Measurements from ENCODE around the gene ABHD12. TPM values are rescaled to one million over a fixed set of nuclear protein-coding genes. Genes with fewer than 3 reads are reported as not detected.

ABHD12 gene
- polyA plus RNA-seq, 6 donors from 2014 or later = 15.7 to 23.1 (median 20.3) TPM

DNA sequence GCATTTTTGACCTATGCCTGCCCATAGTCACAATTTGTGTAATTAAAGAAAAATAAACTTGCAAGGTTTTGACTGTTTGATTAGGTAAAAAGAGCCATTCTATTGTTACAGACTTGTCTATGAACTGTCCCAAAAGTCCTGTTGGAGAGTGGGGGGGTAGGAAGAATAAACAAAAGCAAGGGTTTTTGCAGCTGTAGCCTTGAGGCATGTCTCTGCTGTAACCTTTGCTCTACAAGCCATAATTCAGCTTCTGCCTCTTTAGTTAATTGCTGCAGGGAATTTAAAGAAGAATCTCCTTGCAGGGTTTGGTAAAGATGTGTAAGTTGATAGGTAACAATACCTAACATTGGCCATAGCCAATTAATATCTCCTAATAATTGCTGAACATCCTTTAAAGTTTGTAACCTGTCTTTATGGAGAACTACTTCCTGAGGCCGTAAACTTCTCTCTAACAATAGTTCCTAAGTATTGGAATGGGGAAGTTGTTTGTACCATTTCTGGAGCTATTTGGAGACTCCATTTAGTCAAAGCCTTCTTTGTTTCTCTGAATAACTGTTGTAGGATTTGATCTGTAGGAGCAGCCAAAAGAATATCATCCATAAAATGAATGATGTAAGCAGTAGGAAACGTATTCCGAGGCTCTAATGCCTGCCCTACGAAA lies 7.9 kb upstream of the ABHD12 start:
- Mint-ChIP-seq H3K9me3 (peaks cover 9 to 21% (median 16%) of the 10 kb centered on the region in 7 donors), H3K4me3 (no peak overlapping the region), H3K36me3 (peaks cover 4 to 13% of the 10 kb centered on the region in 2 donors), H3K27ac (no peak overlapping the region), H3K27me3 (peaks cover 5 to 12% (median 11%) of the 10 kb centered on the region in 3 donors), H3K4me1 (peaks cover 0 to 2% (median 0%) of the 10 kb centered on the region in 3 donors)
- DNase-seq (no peak), ATAC-seq (ENCODE audit: low read depth in 2 of 2) (no peak)

DNA sequence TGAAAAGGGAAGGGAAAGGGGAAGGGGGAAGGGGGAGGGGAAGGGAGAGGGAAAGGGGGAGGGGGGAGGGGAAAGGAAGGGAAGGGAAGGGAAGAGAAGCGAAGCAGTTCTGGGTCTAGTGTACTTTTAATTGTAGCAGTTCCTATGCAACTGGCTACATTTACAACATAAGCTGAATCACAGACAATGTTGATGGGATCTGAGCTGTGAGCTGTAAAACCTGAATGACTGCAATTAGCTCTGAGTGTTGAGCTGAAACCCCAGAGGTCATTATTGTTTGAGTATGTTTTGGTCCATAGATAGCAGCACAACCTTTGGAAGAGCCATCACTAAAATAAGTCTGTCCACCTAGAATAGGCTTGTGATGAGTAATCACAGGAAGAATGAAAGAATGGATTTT lies 7.2 kb upstream of the ABHD12 start:
- DNase-seq (no peak), ATAC-seq (ENCODE audit: low read depth in 2 of 2) (no peak)
- Mint-ChIP-seq H3K27ac (no peak overlapping the region), H3K9me3 (peaks cover 5 to 14% (median 11%) of the 10 kb centered on the region in 7 donors), H3K27me3 (peaks cover 5 to 12% (median 11%) of the 10 kb centered on the region in 3 donors), H3K4me3 (no peak overlapping the region), H3K4me1 (peaks cover 0 to 3% (median 0%) of the 10 kb centered on the region in 3 donors), H3K36me3 (peaks cover 0 to 6% of the 10 kb centered on the region in 2 donors)

DNA sequence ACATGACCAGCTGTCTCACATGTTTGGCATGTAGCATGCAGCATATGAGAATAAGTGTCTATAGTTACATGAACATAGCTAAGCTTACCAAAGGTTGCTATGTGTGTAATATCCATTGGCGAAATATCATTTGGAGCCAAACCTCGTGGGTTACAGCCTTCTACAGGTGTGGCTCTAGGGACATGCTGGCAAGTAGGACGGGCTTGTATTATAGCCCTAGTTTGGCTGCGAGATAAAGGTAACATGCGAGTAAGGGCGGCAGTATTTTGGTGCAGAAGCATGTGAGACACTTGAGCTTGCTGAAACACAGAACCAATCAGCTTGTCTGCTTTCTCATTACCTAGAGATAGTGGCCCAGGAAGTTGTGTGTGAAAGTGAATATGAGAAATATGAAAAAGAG lies 6.5 kb upstream of the ABHD12 start:
- Mint-ChIP-seq H3K27me3 (peaks cover 5 to 12% (median 11%) of the 10 kb centered on the region in 3 donors), H3K4me3 (no peak overlapping the region), H3K4me1 (peaks cover 0 to 3% (median 0%) of the 10 kb centered on the region in 3 donors), H3K9me3 (peaks cover 0 to 7% (median 5%) of the 10 kb centered on the region in 7 donors), H3K36me3 (no peaks in the 10 kb centered on the region), H3K27ac (no peak overlapping the region)
- DNase-seq (no peak), ATAC-seq (ENCODE audit: low read depth in 2 of 2) (no peak)

DNA sequence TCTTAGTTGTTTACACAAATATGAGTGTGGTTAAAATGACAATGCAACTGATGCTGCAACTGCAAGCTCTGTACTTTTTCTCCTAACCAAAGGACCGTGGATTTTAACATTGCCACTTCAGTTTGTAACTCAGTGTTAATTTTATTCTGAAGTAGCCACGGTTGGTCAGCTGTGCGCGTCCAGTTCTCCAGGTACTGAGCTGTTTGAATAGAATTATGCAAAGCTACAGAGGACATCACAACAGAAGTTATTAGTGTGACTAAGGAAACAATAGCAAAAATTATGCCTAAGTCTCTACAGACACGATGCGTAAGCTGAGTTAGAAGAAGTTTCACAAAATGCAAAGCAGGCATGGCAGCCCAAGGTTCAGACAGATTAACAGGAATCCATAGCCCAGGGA lies 4.4 kb upstream of the ABHD12 start:
- ATAC-seq (ENCODE audit: low read depth in 2 of 2) = no peak
- peaks cover 5 to 12% (median 11%) of the 10 kb centered on the region in 3 donors for H3K27me3 Mint-ChIP-seq
- H3K27ac Mint-ChIP-seq = peak overlapping the region in 1 of 6 donors; percentile 21
- no peaks in the 10 kb centered on the region for H3K36me3 Mint-ChIP-seq
- H3K4me1 Mint-ChIP-seq = peaks cover 0 to 5% (median 3%) of the 10 kb centered on the region in 3 donors
- H3K9me3 Mint-ChIP-seq = no peaks in the 10 kb centered on the region
- no peak for DNase-seq
- H3K4me3 Mint-ChIP-seq = no peak overlapping the region

DNA sequence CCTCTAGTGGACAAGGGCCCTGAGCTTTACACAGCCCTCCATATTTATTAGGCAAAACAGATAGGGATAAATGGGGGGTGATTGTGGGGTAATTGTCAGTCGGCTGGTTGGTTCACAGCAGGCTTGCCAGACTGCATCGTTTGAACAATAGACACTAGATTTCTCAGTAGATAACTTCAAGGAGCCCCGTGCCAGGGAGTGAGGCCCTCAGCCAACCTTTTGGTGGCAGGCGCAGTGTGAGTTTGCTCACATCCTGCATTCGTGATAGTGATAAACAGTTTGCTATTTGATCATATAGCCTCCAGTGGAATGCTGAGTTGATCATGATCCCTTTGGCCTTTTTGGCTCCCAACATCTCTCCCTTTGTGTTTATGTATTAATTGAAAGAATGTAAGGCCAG lies 3.6 kb upstream of the ABHD12 start:
- DNase-seq (no peak), ATAC-seq (ENCODE audit: low read depth in 2 of 2) (no peak)
- Mint-ChIP-seq H3K36me3 (no peaks in the 10 kb centered on the region), H3K4me1 (peaks cover 4 to 7% (median 5%) of the 10 kb centered on the region in 3 donors), H3K27ac (no peak overlapping the region), H3K27me3 (peaks cover 5 to 12% (median 11%) of the 10 kb centered on the region in 3 donors), H3K4me3 (no peak overlapping the region), H3K9me3 (no peaks in the 10 kb centered on the region)

DNA sequence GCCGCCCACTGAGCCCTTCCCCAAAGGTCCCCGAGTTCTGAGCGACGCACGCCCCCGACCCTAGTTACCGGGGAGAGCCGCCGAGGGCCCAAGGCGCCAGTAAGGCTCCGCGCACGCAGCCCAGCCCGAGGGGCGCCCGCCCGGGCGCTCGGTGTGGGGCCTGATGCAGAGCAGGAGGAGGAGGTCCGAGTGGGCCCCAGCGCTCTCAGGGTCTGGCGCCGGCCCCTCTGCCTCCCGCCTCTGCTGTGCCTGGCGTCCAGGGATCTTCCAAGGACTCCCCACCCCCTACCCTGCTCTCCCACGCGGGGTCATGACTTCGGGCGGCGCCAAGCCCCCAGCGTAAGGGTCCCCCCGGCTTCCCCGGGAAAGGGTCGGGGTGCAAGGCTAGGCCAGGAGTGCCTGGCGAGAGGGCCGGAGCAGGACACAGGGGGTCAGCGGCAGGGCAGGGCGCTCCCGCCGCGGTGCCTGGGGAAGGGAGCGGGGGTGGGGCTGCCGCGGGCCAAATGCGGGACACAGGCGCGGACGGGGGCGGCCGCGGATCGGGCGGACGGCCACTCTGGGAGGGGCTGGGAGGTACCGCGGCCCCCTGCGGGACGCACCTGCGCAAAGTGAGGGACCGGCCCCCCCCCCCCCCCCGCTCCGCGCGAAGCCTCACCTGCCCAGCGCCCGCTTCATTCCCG lies 637 bp downstream of the ABHD12 start:
- Mint-ChIP-seq H3K27me3 (no peaks in the 10 kb centered on the region), H3K36me3 (peaks cover 0 to 8% of the 10 kb centered on the region in 2 donors), H3K4me3 (peak overlapping the region; percentile 64 to 93 (median 88)), H3K27ac (peak overlapping the region in 3 of 6 donors; percentile 57 to 83 (median 68)), H3K4me1 (peaks cover 8 to 13% (median 12%) of the 10 kb centered on the region in 3 donors), H3K9me3 (no peaks in the 10 kb centered on the region)
- DNase-seq = peak; percentile 7
- no peak for ATAC-seq (ENCODE audit: low read depth in 2 of 2)

DNA sequence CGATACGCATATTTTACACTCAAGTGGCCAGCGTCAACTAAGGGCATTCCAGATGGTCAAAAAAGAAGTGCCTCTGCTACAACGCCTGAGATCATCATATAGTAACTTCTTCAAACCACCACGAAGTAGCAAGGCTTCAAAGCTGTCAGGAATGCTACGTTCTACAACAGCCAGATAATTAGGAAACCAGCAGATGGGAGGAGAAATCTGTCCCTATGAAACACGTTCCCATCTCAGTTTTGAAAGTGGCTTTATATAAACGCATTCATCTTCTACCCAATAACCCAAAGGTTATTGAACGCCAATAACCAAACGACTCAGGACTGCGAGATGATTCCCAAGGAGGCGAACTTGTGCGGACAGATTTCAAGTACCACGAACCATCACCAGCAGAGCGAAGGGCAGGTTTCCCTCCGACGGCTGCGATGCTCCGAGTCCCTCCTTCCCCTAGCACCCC lies 1.2 kb downstream of the ABHD12 start:
- ATAC-seq (ENCODE audit: low read depth in 2 of 2) = no peak
- Mint-ChIP-seq H3K4me1 (peaks cover 8 to 17% (median 13%) of the 10 kb centered on the region in 3 donors), H3K27ac (peak overlapping the region in 4 of 6 donors; percentile 27 to 83 (median 62)), H3K36me3 (peaks cover 0 to 8% of the 10 kb centered on the region in 2 donors), H3K9me3 (no peaks in the 10 kb centered on the region), H3K4me3 (peak overlapping the region; percentile 64 to 93 (median 88)), H3K27me3 (no peaks in the 10 kb centered on the region)
- DNase-seq = no peak

DNA sequence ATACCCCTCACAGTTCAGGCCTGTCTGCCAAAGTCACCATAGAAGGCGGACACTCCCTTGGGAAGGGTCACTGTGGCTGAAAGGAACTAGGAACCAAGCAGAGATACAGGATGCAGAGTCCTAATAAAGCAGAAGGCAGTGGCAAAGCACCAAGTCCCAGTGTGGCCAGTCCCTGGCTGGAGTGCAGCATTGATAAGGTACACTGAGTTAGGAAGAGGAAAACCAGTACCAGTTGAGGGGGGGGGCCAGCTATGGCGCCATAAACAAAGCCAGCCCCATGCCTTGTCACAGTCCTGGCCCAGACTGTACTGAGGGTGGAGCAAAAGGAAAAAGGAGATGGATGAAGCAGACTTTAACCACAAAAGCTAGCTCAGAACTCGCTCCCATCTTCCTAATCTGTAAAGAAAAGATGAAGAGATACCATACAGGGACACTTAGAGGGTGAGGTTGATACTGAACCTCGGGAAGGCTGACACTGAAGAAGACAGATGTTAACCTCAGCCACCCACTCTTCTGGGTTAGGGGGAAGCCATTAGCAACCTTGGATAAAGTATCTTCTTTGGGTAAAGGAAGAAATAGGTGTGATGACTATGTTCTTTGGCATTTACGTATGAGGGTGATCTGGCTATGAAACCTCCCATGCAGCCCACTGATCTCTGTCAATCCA lies 7.8 kb downstream of the ABHD12 start:
- H3K27me3 Mint-ChIP-seq = no peaks in the 10 kb centered on the region
- H3K4me3 Mint-ChIP-seq = no peak overlapping the region
- peak overlapping the region in 2 of 6 donors; percentile 42 to 82 for H3K27ac Mint-ChIP-seq
- peaks cover 3 to 10% of the 10 kb centered on the region in 2 donors for H3K36me3 Mint-ChIP-seq
- DNase-seq (no peak), ATAC-seq (ENCODE audit: low read depth in 2 of 2) (no peak)
- peaks cover 14 to 41% (median 29%) of the 10 kb centered on the region in 3 donors for H3K4me1 Mint-ChIP-seq
- H3K9me3 Mint-ChIP-seq = no peaks in the 10 kb centered on the region

DNA sequence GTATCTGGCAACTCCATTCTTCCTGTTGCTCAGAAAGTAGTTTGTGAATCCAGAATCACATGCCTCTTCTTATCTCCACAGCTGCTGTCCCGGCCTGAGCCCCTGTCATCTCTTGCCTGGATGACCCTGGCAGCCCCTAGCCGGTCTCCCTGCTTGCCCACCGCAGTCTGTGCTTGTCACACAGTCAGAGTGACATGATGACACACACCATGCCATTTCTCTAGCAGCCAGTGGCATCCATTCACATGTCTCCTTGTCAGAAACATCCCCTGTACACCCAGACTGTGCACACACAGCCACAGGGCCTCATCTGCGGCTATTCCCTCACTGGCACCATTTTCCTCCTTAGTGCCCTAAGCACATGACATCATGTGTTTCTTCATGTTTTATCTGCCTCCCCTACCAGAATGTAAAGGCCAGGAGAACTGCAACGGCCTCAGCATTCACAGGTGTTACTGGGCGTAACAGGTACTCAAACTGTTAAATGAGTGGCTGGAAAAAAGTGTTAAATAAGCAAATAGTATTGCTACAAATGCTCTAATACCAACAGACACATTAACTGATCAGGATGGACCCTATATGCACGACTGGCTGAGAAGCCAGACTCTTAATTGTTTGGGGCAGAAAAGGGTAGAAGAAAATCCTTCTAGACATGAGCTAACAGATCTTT lies 9.6 kb downstream of the ABHD12 start:
- Mint-ChIP-seq H3K4me3 (peak overlapping the region in 1 of 8 donors; percentile 3), H3K4me1 (peaks cover 16 to 41% (median 29%) of the 10 kb centered on the region in 3 donors), H3K36me3 (peaks cover 0 to 10% of the 10 kb centered on the region in 2 donors), H3K27me3 (no peaks in the 10 kb centered on the region), H3K9me3 (no peaks in the 10 kb centered on the region), H3K27ac (peak overlapping the region in 1 of 6 donors; percentile 14)
- no peak for DNase-seq
- no peak for ATAC-seq (ENCODE audit: low read depth in 2 of 2)

DNA sequence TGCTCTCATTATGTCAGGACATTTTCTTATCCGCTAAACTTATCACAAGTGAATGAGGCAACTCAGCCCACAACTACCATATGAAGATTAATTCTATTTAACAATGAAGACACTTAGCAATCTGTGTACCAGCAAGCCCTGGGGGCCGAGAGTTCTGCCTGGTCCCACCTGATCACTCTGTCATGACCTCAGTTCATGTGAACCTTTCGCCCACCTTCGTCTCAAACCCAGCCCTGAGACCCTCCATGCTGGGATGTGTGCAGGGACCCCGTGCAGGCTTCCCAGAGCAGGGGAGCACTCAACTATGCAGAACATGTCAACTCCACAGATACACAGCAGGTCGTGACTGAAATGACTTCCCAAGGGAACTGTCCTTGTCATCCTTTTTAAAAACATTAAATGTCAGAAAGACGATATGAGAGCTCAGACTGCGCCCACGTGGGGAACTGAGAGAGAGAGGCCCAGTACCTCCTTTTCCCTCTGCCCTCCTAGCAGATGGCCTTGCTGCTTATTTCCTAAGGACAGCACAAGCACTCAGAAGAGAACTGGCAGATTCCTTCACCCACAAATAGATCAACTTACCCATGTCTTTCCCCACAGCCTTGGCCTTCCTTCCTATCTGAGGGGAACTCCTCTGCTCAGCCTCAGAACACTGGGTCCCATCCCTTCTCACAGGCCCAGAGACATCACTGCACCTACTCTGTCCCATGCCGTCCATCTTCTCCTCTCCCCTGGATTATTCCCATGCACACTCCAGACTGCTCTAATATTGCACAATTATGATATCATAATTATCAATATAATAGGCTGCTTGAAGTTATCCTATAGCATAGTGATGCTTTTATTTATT lies 11.5 kb downstream of the ABHD12 start:
- H3K4me3 Mint-ChIP-seq = no peak overlapping the region
- peak overlapping the region in 1 of 6 donors; percentile 37 for H3K27ac Mint-ChIP-seq
- peaks cover 0 to 10% of the 10 kb centered on the region in 2 donors for H3K36me3 Mint-ChIP-seq
- DNase-seq = no peak
- no peaks in the 10 kb centered on the region for H3K27me3 Mint-ChIP-seq
- no peak for ATAC-seq (ENCODE audit: low read depth in 2 of 2)
- no peaks in the 10 kb centered on the region for H3K9me3 Mint-ChIP-seq
- peaks cover 14 to 38% (median 34%) of the 10 kb centered on the region in 3 donors for H3K4me1 Mint-ChIP-seq

DNA sequence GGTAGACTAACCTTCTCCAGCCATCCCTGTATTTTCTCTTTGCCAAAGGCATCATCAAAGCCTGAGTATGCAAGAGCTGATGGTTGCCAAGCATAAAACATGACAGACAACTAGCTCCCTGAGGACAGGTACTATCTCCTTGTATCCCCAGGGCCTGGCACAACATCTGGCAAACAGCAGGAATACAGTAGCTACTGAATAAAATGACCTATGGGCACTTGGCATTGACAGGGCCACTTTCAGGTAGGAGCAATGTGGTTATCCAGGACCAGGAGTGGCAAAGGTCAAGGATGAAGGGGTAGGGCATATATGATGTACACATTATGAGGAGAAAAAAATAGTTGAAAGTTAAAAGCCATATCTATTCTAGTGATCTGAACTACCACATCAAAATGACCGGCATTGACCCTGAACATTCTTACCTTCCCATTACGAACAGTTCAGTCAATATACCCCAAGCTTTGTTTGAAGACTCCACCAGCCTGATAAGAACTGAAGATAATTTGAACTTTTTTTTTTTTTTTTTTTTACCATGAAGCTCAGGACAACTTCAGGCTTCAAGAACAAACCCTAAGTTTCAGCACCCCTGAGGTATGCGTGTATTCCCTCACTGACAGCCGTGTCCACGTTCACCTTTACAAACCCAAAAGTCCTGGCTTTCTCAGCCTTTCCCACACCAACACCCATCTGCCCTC lies 12.3 kb downstream of the ABHD12 start:
- Mint-ChIP-seq H3K9me3 (no peaks in the 10 kb centered on the region), H3K27ac (no peak overlapping the region), H3K36me3 (peaks cover 4 to 10% of the 10 kb centered on the region in 2 donors), H3K4me1 (peaks cover 14 to 38% (median 34%) of the 10 kb centered on the region in 3 donors), H3K27me3 (no peaks in the 10 kb centered on the region), H3K4me3 (no peak overlapping the region)
- DNase-seq = no peak
- no peak for ATAC-seq (ENCODE audit: low read depth in 2 of 2)

DNA sequence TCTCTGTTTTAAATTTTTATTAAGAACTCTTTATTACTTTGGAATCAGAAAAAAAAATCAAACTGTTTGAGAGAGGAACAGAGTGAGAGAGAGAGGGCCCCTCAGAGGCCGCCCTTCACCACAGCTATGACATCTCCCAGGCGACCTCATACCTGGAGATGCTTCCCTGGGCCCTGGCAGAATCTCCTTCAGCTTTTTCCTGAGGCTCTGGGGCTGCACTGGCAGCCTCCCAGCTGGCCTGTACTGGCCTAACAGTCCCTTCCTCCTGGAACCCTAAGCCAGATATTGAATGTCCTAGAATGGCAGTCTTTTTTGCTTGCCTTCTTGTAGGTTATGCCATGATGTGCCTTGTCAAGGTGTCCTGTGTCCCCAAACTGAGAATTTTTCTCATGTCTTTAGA lies 13.7 kb downstream of the ABHD12 start:
- Mint-ChIP-seq H3K9me3 (no peaks in the 10 kb centered on the region), H3K4me3 (no peak overlapping the region), H3K27ac (no peak overlapping the region), H3K4me1 (peaks cover 14 to 41% (median 30%) of the 10 kb centered on the region in 3 donors), H3K36me3 (peaks cover 4 to 10% of the 10 kb centered on the region in 2 donors), H3K27me3 (no peaks in the 10 kb centered on the region)
- DNase-seq = no peak
- ATAC-seq (ENCODE audit: low read depth in 2 of 2) = no peak

All from naive B cell (primary cell).